ENCODE results near the gene CNOT4. TPM values are rescaled to one million over a fixed set of nuclear protein-coding genes. Genes with fewer than 3 reads are reported as not detected.

The CNOT4 gene
- total and polyA plus RNA-seq, 10 of the 15 experiments (the other 5 are each of a cell fraction or from before 2014, with no cell fraction given): 9.4 to 29.6 (median 16.6) TPM

- TF ChIP-seq MYC (IDR thresholded peaks at IDR 0.05; ENCODE audit: insufficient read depth, insufficient read length, insufficient replicate concordance, low read length, severe bottlenecking): no peak
- TF ChIP-seq HDAC2 (IDR thresholded peaks at IDR 0.05): no peak
- no peak for TF ChIP-seq MTA3 (IDR thresholded peaks at IDR 0.05; ENCODE audit: borderline replicate concordance, low read length)
- no peak for TF ChIP-seq NFXL1 (IDR thresholded peaks at IDR 0.05; ENCODE audit: borderline replicate concordance)
- peak; percentile 21; the same call in 1 of the 2 replicates for TF ChIP-seq TBL1XR1 (IDR thresholded peaks at IDR 0.05; ENCODE audit: low read depth, low read length)
- TF ChIP-seq MAX (IDR thresholded peaks at IDR 0.05; ENCODE audit: low read depth, low read length): peak; percentile 91
- no peak for TF ChIP-seq EZH2 (IDR thresholded peaks at IDR 0.05; ENCODE audit: borderline replicate concordance, control insufficient read depth, low read depth, low read length)
- TF ChIP-seq GATAD2B (conservative IDR thresholded peaks at IDR 0.05; ENCODE audit: low read depth): peak; percentile 48; the same call in 1 of the 2 replicates
- no peak for TF ChIP-seq ETV6 (conservative IDR thresholded peaks at IDR 0.05 in 1 of 2, IDR thresholded peaks at IDR 0.05 in 1 of 2; ENCODE audit: borderline replicate concordance in 1 of 2, low read depth in 1 of 2)
- TF ChIP-seq SREBF1 (IDR thresholded peaks at IDR 0.05; ENCODE audit: low read length): peak; percentile 69; the same call in 1 of the 2 replicates
- TF ChIP-seq ZBTB11 (CRISPR knock-in tag; IDR thresholded peaks at IDR 0.05): no peak
- peak; percentile 94 for TF ChIP-seq IKZF1 (conservative IDR thresholded peaks at IDR 0.05)
- TF ChIP-seq FOS (IDR thresholded peaks at IDR 0.05; ENCODE audit: borderline replicate concordance, extremely low read depth, insufficient read length): no peak
- TF ChIP-seq BRCA1 (IDR thresholded peaks at IDR 0.05; ENCODE audit: low read depth, low read length): no peak
- TF ChIP-seq CREB1 (IDR thresholded peaks at IDR 0.05; ENCODE audit: low read depth): 0 out of 2 replicates have a peak, but pooled peaks have one; percentile 61
- TF ChIP-seq PBX3 (IDR thresholded peaks at IDR 0.05; ENCODE audit: insufficient replicate concordance, low read depth, low read length): no peak
- TF ChIP-seq NRF1 (conservative IDR thresholded peaks at IDR 0.05; ENCODE audit: low read depth, low read length): peak; percentile 82
- no peak for TF ChIP-seq MLLT1 (IDR thresholded peaks at IDR 0.05)
- TF ChIP-seq NR2C2 (IDR thresholded peaks at IDR 0.05; ENCODE audit: borderline replicate concordance, control insufficient read depth, insufficient read length, low read depth): no peak
- TF ChIP-seq ZZZ3 (IDR thresholded peaks at IDR 0.05; ENCODE audit: control insufficient read depth, insufficient read length, low read depth): no peak
Measured at GRCh38 chr7:135509839-135510591, at the start of gene CNOT4 (continued).

Data from GM12878 (cell line).